Spleen (tissue), 7 donors: ENCODE data around the gene TEX261.

Experiments used
- CTCF ChIP-seq, 11 experiments: fragments of 200-600 bp in 7 of 11; fragments of 450-650 bp in 4 of 11; sonication (generic) in 4 of 11; IDR thresholded peaks in 8 of 11; conservative IDR thresholded peaks in 3 of 11; 1 replicate in 7 of 11; 2 replicates in 4 of 11; pipeline versions ENCODE4 v1.4.0 to v1.8.0; 2016 to 2021; ENCODE audit warnings: antibody characterized with exemption in 11 of 11, inconsistent platforms in 4 of 11, mild to moderate bottlenecking in 1 of 11
- POLR2A ChIP-seq, 3 donors: fragments of 450-650 bp; IDR thresholded peaks; one replicate each; pipeline ENCODE4 v1.5.1; 2017; ENCODE audit warnings: antibody characterized with exemption in 3 of 3, mild to moderate bottlenecking in 1 of 3
- POLR2AphosphoS5 ChIP-seq, 3 donors: sonication (generic); formaldehyde crosslinking; IDR thresholded peaks; one replicate each; pipeline ENCODE4 v1.5.1; 2017; ENCODE audit warnings: antibody characterized with exemption in 3 of 3
- donor health status: DM: no; HTN: no; CAD: no; lungs with moderate emphysema.
- donor health status: DM: no; HTN: no; CAD: no.
- donor health status: DM: no; HTN: no; CAD: no.

- TF ChIP-seq CTCF (IDR thresholded peaks at IDR 0.05 in 8 of 11, conservative IDR thresholded peaks at IDR 0.05 in 3 of 11) (no peak), POLR2AphosphoS5 (IDR thresholded peaks at IDR 0.05) (no peak), POLR2A (IDR thresholded peaks at IDR 0.05) (no peak)
Observed at GRCh38 chr2:70983506-70984227, 11.0 kb downstream of the TEX261 start.
